ENCODE data around the gene MOB3A.
"Not testable (repeated sequence)": the region's sequence is repeated elsewhere in the genome, so short reads cannot be mapped to it uniquely, and the experiment has no call there.

Gene MOB3A

GRCh38 chr19:2099937-2100718, 4.0 kb upstream of the MOB3A start:
- in situ Hi-C loops (cut with HindIII; ENCODE audit: low sequenced_read_pairs): no loop called here
- H3K4me3 ChIP-seq (ENCODE audit: low read depth, low read length): no peak overlapping the region
- DNase-seq (ENCODE audit: low read depth): no peak
- no peak for TF ChIP-seq CTCF (IDR thresholded peaks at IDR 0.05; ENCODE audit: low read depth, low read length, missing control alignments)

GRCh38 chr19:2099054-2099501, 3.0 kb upstream of the MOB3A start:
- TF ChIP-seq CTCF (IDR thresholded peaks at IDR 0.05; ENCODE audit: low read depth, low read length, missing control alignments): no peak
- H3K4me3 ChIP-seq (ENCODE audit: low read depth, low read length): no peak overlapping the region
- in situ Hi-C loops (cut with HindIII; ENCODE audit: low sequenced_read_pairs): no loop called here
- no peak for DNase-seq (ENCODE audit: low read depth)

GRCh38 chr19:2097886-2098327, 1.8 kb upstream of the MOB3A start:
- no peak overlapping the region for H3K4me3 ChIP-seq (ENCODE audit: low read depth, low read length)
- TF ChIP-seq CTCF (IDR thresholded peaks at IDR 0.05; ENCODE audit: low read depth, low read length, missing control alignments): no peak
- no peak for DNase-seq (ENCODE audit: low read depth)
- in situ Hi-C loops (cut with HindIII; ENCODE audit: low sequenced_read_pairs): no loop called here

- H3K4me3 ChIP-seq (ENCODE audit: low read depth, low read length): peak overlapping the region; percentile 33
- TF ChIP-seq CTCF (IDR thresholded peaks at IDR 0.05; ENCODE audit: low read depth, low read length, missing control alignments): no peak
- DNase-seq (ENCODE audit: low read depth): no peak
- in situ Hi-C loops (cut with HindIII; ENCODE audit: low sequenced_read_pairs): no loop called here
These were observed 1.2 kb upstream of the MOB3A start for GRCh38 chr19:2097203-2097885.

- in situ Hi-C loops (cut with HindIII; ENCODE audit: low sequenced_read_pairs): no loop called here
- peak; percentile 24 for TF ChIP-seq CTCF (IDR thresholded peaks at IDR 0.05; ENCODE audit: low read depth, low read length, missing control alignments)
- peak within 1 kb of the TSS; percentile 69 for H3K4me3 ChIP-seq (ENCODE audit: low read depth, low read length)
- peak; percentile 88 for DNase-seq (ENCODE audit: low read depth)
These were observed 515 bp upstream of the MOB3A start, which contains the start of gene IZUMO4 for GRCh38 chr19:2096480-2097202. TSS of gene IZUMO4 (plus strand) at chr19:2096915. CDS start at chr19:2096946, 31 bp downstream.

- H3K4me3 ChIP-seq (ENCODE audit: low read depth, low read length); DNase-seq (ENCODE audit: low read depth); in situ Hi-C loops (cut with HindIII; ENCODE audit: low sequenced_read_pairs): not testable (repeated sequence)
These were observed 4.1 kb downstream of the MOB3A start for GRCh38 chr19:2091926-2092525.
